T follicular helper cell (primary cell): Measurements from ENCODE around the gene C20orf144.
A peak's percentile ranks its signal among the peaks of the same experiment; 100 is the strongest.

Experiments
- DNase-seq: peaks from one replicate; pipeline ENCODE4 v3.0.0-alpha.2; 2020; ENCODE audit warnings: low read depth

C20orf144 gene

DNA sequence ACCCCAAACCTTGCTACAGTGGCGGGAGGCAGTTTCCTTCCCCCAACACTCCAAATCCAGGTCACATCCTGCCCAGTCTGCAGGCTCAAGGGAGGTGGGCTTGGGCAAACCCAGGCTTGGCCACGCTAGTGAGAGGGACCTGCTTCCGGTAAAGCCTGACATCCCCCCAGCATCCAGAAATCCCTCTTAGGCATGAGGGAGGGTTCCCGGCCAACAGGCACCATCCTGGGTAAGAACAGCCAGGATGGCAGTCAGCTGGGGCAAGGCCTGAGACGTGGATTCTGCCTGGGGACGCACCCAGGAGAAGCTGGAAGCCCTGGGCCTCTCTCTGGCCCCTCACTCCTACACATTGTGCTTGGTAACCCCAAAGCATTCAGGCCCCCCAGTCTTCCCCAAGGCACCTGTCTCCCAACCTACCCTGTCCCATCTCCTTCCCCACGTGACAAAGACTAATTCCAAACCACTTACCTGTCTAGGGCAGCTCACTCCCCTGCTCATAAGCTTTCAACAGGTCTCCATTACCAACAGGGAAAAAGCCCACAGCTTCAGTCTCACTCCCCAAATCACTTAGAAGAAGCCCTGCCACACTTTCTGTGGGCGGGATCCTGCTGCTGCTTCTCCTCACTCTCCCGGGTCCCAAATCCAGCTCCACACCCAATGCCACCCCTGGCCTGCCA lies 2.1 kb downstream of the C20orf144 start:
- no peak for DNase-seq

DNA sequence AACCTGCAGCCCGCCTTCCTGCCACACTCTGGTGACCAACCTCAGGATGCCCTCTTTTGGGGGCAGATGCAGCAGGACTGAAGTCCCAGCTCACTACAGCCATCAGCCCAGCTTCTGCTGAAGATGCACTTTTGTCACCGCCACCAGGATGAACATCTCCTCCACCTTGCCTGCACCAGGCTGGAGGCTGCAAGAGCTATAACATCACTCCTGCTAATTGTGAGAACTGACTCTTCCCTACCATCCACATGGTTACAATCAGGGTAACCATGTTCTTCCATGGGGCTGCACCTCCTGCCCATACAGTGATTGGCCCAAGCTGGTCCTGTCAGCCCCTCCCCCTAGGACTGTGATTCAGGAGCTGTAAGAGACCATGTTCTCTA lies 2.6 kb downstream of the C20orf144 start:
- DNase-seq = no peak

DNA sequence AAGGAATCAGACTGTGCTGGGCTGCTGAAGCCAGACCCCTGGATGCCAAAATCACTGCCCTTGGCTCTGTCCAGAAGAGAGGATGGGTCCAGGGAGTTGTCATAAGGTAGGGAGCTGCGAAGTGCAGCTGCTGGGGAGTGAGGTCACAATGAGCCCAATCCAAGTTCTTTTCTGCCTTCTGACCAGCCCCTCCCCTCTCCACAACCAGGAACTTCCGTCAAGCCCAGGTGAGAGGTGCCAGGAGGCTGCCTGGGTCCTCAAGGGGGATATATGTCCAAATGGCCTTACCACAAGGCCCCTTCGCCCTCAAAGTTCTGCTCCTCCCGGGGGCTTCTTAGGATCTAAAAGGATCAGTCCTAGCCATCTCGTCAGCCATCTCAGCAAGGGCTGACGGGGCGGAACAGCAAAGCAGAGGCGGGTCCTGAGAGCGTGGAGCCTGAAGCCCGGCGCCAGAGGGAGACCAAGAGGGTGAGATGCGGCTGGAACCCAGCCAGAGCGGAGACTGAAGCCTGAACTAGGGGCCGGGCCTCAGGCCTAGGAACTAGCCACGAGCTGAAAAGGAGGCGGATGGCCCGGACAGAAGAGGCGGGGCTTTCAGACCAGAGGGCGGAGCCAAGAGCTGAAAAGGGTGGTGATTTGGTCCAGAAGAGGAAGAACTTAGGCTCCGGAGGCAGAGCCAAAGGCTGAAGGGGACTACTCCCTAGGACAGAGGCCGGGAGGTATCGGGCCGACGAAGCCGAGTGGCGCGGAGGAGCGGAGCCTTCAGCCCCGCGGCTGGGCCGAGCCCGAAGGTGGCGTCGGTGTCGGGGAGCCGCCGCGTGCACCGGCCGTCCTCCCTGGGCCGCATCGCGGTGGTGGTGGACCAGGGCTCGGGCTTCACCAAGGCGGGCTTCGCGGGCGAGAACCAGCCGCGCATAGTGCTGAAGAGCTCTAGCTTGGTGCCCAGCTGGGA lies 4.4 kb downstream of the C20orf144 start, which contains the start of gene ACTL10:
Gene ACTL10, plus strand, starts transcription at position 651 of the 952 bp plus-strand sequence. CDS start 555 bp downstream, outside the sequence.
- DNase-seq = peak; percentile 57

DNA sequence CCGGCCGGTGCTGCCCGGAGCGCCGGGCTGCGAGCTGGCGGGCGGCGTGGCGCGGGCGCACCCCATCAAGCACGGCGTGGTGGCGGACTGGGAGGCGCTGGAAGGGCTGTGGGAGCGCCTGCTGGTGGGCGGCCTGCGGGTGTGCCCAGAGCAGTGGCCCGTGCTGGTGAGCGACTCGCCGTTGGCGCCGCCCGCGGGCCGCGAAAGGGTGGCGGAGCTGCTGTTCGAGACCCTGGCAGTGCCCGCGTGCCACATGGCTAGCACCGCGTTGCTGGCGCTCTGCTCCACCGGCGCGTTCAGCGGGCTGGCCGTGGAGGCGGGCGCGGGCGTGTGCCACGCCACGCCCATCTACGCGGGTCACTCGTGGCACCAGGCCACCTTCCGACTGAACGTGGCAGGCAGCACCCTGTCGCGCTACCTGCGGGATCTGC lies 5.1 kb downstream of the C20orf144 start:
- DNase-seq = no peak

DNA sequence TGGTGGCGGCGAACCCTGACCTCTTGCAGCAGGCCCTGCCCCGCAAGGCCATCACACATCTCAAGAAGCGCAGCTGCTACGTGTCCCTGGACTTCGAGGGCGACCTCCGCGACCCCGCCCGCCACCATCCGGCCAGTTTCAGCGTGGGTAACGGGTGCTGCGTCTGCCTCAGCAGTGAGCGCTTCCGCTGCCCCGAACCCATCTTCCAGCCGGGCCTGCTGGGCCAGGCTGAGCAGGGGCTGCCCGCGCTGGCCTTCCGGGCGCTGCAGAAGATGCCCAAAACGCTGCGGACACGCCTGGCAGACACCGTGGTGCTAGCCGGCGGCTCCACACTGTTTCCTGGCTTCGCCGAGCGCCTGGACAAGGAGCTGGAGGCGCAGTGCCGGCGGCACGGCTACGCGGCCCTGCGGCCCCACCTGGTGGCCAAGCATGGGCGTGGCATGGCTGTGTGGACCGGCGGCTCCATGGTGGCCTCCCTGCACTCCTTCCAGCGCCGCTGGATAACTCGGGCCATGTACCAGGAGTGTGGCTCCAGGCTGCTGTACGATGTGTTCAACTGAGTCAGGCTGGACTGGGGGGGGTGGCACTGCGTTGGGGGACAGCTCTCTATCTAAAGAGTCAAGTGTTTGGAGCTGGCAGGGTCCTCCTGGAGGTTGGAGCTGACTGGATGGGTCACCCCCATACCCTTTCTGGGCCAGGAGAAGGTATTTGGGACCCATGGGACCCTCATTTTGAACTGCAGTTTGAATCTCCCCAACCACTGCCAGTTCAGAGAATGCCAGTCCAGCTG lies 5.7 kb downstream of the C20orf144 start:
- DNase-seq = peak; percentile 55

DNA sequence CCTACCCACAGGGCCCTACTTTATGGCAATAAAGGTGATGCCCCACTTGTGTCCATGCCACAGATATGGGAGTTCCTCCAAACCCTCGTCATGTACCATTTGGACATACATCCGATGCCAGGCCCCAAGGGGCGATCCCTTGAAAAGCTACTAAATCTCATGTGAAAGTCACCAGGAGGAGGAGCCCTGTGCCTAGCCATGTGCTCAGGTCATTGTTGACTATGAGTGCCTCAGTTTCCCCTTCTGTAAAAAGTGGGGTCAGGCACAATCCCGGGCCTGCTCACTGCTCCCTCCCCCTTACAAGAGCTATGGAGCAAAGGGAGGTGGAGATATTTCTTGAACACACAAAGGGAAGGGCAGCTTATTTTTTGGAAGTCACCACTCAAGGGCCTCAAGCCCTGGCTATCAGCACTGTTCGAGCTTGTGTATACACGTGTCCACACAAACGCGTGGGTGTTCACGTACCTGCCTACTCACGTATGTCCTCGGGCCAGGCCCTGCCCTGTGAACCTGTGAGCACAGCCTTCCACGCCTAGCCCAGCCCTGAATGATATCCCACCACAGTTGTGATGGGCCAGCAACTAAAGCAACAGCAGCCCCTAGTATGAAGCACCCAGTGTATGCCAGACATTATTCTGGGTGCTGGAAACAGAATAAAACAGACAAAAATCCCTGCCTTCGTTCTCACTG lies 6.5 kb downstream of the C20orf144 start:
- DNase-seq = no peak

DNA sequence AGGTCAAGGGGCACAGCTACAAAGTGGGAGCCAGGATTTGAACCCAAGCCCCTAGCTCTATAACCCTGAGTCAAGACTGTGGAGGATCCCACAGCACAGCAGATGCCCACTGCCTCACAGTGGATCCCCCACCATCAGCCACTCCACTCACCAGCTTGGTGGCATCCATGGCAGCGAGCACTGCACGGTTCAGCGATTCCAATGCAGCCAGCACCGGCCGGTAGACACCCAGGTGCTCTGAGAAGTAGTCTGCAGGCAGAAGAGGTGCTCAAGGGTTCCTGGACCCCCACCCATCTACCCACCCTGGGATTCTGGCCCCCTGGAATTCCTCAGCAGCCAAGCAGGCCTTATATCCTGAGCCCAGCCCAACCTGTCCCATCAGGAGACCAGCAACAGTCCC lies 7.1 kb downstream of the C20orf144 start:
- DNase-seq = no peak

DNA sequence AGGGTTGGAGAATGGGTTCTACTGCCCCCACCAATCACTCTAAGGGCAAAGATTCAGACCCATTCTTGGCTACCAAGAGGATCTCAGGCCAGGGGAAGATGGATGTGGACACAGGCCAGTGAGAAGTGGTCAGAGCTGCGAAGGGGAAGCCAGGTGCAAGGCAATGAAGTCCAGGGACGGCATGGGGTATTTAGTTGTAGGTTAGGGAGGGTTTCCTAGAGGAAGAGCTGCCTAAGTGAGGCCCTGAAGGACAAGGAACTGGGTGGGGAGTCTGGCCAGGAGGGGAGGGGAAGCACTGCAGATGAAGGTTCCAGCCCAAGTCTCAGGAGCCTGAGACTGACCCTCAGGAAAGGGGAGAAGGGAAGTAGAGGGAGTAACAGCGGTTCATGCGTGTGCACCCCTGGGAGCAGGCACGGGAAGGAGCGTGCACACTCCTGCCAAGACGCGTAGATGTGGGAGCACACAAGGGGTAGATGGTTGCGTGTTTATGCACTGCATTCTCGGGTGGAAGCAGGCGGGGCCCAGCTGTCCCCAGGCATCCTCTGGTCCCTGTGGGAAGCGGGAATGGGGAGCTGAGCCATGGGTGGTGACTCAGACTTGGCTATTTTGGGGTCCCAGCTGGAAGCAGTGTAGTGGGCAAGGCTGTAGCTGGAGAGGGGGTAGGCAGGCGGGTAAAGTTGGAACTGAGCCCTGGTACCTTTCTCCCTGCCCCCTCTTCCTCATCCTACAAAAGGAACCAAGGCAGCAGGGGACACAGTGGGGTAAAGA lies 7.9 kb downstream of the C20orf144 start:
- no peak for DNase-seq

DNA sequence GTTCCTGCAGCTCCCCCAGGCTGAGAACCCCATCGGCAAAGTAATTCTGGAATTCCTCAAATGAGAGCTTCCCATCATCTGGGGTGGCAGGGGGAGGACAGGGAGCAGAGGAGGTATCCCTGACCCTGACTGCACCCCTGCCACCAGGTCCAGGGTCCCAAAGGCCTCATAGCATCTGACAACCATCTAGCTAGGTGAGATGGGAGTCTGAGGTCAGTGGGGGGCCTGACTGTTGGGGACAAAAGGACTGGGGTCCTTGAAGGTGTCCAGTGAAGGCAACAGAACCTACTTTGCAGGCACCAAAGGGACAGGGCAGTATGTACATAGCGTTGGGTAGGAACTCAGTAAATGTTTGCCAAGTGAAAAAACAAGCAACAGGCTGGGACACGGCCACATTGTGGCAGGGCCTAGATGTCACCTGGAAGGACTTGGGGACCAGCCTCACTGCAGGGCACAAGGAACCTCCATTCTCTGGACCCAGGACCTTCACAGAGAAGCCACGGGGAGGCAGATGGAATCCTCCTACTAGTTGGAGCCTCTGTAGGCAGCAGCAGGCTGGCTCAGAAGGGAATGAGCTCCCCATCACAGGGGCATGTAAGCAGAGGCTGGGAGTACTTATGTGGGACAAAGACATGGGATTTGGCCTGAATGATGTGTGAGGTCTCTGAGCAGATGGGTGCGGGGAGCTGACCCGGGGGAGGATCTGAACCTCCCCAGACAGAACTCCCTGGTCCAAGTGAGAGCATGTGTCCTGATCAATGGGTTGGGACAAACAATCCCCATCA lies 8.8 kb downstream of the C20orf144 start:
- no peak for DNase-seq

DNA sequence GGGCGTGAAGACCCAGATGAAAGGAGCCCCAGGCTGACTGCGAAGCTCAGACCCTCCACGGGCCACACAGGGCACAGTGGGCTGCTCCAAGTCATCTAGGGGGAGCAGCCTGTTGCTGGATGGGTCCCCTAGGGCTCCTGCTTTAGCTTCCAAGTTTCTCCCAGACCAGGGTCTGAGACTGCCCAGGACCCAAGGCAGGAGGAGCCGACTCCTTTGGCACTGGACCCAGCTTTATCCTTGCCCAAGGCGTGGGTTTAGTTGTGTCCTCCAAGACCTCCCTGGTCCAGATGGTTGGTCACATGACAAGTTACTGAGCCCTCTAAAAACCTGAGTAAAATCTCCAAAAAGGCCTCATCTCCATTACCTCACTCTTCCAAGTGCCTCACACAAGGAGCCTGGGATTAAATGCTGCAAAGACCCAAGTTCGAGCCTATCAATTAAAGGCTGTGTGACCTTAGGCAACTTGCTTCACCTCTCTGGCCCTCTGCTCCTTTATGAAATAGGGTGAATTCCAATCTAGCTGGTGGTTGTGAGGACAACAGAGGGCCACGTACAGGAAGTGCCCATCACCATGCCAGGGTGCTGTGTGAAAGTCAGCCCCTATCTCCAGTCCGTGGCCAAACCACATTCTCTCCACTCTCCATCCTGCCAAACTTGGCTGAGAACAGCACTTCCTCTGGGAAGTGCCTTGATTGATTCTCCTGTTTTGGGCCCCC lies 9.6 kb downstream of the C20orf144 start:
- DNase-seq = no peak

DNA sequence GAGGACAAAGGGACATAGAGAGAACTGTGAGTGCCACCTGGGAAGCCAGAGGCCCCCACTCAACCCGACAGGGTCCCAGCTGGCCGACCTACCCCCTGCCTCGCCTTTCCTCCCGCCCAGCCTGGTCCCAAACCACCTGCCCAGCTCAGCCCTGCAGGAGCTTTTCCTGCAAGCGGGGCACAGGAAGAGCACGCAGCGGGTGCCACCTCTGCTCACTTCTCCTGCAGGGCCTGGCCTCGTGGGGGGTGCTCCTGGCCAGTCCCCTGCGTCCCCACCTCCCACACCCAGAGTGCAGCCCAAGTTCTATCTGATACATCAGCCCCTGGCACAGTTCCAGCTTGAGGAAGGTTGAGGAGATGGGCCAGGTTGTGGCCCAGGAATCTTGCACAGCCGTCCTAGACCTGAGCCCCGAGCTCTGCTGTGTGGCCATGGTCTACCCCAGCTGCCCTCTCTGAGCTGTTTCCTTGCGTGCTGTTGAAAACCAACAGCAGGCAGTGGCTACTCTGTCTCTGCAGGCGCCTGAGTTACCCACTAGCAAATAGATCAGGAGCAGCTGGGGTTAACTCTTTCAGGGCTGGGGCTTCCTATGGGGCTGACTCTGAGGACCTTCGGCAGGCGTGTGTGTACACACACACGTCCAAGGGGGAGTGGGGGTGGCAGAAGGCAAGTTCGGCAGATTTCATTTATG lies 10.4 kb downstream of the C20orf144 start:
- DNase-seq = no peak

DNA sequence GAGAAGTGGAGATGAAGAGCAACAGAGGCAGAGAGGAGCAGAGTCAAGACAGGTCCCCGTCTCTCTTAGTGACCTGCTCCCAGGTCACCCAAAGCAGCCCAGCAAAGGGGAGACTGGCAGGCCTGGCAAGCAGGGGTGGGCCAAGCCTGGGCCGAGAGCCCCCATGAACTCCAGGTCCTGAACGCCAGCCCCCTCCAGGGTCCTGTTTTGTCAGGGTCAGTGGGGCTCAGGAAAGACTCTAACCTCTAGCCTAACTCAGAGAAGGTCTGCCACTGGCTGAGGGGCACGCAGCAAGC lies 10.9 kb downstream of the C20orf144 start:
- DNase-seq = no peak

DNA sequence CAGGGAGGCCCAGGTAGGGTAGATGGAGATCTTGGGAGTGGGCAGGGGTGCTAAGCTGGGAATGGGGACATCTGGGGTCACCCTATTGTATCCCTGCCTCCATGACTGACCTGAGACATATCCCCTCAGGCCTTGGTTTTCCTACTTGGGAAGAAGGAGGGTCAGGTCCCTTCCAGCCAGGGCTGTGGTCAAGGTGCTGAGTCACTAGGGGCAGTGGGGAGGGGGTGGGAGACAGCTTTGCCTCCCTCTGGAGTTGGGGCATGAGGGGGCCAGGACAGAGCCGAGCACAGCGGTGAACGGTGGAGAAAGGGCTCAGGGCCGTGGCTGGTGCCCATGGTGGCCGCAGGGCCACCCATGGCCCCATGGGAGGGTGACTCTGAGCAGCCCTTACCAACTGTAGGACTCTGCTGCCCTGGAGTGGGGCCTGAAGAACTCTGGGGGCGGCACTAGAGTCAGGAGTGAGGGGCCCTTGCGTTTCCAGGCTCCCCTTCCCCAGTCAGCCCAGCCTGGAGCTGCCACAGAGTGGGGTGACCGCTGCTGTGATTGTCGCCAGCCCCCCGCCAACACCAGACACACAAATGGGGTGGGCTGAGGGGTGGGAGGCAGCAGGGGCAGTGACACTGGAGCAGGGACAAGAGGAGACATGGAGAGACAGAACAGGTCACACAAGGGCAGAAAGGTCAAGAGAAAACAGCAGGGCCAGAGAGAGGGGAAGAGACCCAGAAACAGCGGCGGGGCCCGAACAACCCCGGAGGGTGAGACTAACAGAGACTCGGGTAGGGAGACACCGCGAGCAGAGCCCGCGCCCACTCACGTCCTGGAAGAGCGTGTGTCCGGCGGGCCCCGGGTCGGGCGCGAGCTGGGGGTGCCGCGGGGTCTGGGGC lies 11.5 kb downstream of the C20orf144 start:
- no peak for DNase-seq

DNA sequence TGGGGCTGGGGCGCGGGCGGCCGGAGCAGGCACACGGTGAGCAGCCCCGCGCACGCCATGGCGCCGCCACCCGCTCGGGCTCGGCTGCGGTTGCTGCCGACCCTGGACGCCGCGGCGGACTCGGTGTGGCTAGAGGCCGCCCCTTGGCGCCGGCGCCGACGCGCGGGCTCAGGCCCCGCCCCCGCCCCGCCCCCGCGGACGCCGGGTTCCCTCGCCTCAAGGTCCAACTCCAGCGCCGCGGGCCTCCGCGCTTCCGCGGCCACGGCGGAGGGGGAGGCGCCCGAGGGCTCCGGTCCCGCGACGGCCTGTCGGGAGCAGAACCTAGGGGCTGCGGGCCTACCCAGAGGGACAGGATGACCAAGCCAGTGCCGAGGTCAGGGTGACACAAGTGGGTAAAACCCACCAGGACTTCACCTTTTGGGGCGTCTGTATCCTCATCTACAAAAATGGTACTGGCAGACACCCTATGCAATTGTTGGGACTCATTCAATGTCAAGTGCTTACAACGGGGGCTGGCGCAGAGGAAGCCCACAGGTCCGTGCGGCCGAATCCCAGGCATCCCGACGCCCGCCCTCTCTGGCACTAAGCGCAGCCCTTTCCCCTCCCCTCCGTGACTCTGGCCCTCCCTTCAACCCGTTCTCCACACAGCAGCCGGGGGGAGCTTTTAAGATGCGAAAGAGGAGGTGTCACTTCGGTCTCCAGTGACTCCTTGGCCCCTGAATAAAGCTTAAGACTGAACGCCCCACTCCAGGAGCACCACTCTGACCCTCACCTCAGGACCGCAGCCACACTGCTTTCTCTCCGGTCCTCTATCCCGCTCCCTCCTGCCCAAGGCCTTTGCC lies 12.4 kb downstream of the C20orf144 start, which contains the start of gene NECAB3:
Gene NECAB3, minus strand, starts transcription at position 135 of the 842 bp plus-strand sequence. Its CDS starts 76 bp downstream, at position 59.
- DNase-seq = peak; percentile 40

DNA sequence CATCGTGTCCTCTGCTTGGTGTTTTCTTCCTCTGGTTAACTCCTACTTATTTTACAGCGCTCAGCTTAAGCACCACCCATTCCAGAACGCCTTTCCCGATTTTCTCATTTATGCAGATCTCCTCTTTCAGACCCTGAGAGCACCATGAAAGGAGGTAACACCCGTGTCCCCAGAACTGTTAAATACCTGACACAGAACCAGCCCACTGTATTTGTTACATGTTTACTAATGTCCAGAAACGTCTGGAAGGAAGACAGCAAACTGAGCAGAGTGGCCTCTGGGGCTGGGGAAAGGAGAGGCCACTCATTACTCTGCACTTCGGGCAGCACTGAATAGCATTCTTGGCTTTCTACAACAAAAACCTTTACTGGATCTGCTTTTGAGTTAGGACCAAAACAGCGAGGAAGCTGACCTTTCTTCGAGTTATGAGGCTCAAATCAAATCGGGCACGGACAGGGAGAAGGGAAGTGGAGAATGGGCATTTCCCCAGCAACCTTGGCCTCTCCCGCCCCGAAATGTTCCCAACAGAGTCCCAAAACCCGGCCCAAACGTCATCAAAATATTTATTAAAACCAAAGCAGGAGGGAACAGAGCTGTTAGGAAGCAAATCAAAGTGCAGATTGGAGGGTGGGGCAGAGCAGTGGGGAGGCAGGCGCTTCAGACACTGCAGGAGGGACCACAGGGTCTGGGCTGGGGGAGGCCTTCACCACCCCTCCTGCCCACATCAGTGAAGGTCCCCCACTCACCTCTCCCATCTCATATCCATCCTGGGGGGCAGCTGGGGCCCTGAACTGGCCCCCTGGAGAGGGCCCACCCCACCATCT lies 13.2 kb downstream of the C20orf144 start:
- no peak for DNase-seq

DNA sequence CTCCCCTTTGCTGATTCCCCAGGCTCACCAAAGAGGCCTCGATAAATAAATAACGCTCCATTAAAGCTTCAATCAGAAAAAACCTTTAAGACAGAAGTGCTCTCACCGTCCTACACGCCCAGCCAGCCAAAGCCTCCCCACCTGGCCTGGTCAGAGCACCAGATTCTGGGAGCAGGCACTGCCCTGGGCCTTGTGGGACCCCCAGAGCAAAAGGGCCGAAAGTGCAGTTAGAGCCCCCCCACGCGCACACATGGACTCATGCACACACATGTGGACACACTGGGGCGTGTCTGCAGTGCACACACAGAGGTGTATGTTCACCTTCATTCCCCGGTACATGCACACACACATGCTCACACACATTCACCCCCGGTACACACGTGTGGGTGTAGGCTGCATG lies 14.0 kb downstream of the C20orf144 start:
- no peak for DNase-seq
